RCC 7860 (cell line): ENCODE results near the gene SCIN.

Source experiments
- DNase-seq: peaks from one replicate; pipeline ENCODE4 v3.0.0-alpha.2; 2015; ENCODE audit warnings: low spot score
- FAIRE-seq: peaks from 2 replicates; lab custom pipeline; 2012; peaks lifted over from hg19 to GRCh38; lab: Jason Lieb, UNC

SCIN gene

GRCh38 chr7:12609561-12609960 is 39.0 kb downstream of the SCIN start:
- FAIRE-seq: no peak
- no peak for DNase-seq

DNA sequence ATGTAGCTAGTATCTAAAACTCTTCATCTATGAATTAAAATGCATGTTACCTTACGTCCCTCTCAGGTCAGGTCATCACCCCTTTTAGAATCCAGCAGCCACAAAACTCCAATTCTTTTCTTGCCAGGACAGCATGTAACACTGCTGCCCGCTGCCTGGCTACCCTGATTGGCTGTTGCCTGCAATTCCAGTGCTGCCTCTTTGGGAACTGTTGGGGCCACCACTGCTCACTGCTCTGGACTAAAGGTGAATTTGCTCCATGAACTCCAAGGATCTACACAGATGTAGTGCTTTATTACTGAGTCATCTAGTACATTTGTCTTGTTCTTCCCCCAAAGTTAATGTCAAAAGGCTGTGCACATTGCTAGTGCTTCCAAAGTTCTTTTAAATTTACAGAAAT is 40.4 kb downstream of the SCIN start:
- FAIRE-seq: no peak

DNA sequence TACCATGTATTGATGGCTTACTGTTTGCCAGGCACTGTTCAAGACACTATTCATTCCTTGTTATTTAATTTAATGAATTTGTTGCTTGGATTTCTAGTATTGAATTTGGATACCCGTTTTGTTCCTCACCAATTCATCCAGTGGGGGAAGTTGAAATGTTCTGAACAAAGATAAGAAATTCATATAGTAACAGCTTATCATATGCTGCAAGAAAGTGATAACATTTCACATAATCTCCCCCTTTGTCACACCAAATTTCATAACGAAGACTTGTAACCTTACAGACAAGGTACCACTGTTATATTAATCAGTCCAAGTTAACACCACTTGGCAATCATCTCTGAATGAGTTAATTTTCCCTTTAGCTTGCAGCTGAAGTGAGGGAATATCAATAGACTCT is 42.1 kb downstream of the SCIN start:
- FAIRE-seq: no peak
- no peak for DNase-seq

More for the DNA sequence above, 40.4 kb downstream of the SCIN start:
- no peak for DNase-seq

- FAIRE-seq (no peak), DNase-seq (no peak)
These were observed 49.0 kb downstream of the SCIN start for GRCh38 chr7:12619461-12620069.

DNA sequence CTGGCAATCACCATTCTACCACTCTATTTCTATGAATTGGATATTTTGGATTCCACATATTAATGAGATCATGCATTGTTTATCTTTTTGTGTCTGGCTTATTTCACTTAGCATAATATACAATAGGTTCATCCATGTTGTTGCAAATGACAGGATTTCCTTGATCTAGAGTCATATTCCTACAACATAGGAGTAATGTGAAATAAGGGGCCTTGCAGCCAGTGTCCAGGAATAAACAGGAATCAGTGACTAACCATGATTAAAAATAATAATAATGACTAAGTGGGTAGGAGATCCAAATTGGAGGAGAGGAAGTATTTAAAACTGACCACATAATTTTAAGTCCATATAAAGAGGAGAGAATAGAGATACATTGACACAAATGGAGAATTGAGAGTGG is 49.9 kb downstream of the SCIN start:
- FAIRE-seq (no peak), DNase-seq (no peak)

DNA sequence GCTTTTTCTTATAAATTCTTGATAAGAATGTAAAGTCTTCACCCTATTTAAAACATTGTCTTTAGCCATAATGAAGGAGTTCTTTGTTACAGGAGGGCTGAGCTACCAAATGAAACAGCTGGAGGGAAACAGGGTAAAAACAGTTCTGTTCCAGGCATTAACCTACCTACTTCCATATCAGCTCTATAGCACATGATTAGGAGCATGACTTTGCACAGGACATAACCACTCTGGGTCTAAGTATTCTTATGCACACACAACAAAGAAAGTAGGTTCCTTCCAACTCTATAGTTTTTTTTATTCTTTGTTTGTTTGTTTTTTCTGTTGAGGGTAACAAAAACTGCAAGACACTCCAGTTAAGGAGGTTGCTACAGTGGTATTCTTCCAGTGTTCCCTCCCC is 52.7 kb downstream of the SCIN start:
- DNase-seq (no peak), FAIRE-seq (no peak)

DNA sequence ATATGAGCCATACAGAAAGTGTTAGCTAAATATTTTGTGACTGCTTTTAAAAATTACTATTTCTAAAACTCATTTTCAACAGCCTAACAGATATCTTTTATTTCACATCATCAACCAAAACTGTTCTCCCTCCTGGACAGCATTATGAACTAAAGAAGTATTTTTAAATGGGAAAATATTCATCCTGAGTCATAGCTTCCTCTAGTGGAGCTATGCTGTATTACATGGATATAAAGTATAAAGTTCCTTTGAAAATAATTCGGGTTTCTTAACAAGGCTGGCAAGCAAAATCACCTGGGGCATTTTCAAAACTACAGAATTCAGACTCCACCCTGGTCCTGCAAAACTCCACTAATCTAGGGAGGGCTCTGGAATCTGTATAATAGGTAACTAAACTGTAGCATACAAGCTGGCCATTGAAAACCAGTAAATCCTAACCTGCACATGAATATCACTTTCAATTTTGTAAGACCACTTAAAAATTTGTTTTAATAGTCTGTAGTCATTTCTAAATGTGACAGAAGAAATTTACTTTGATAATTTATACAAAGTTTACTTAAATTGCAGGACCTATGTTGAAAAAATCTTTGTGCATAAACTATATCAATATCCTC is 53.5 kb downstream of the SCIN start:
- DNase-seq (peak; percentile 42), FAIRE-seq (peak; percentile 83)

- no peak for FAIRE-seq
- DNase-seq: no peak
These were observed 55.3 kb downstream of the SCIN start for GRCh38 chr7:12625836-12626235.

- no peak for FAIRE-seq
These were observed 59.4 kb downstream of the SCIN start for GRCh38 chr7:12629816-12630512.

DNA sequence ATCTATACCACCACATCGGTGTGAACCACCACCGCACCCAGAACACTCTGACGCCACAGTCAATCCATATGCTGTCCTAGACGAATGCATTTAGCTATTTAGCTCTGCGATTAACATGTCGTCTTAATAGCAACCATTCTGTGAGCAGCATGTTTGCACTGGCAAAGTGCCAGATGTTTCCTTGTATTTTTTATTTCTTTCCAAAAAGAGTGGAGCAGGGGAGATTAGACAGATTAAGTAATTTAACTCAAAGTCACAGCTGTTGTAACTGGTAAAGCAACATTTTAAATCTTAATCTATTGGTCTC is 59.9 kb downstream of the SCIN start:
- no peak for FAIRE-seq
- DNase-seq: no peak

More at GRCh38 chr7:12629816-12630512, 59.4 kb downstream of the SCIN start:
- no peak for DNase-seq

DNA sequence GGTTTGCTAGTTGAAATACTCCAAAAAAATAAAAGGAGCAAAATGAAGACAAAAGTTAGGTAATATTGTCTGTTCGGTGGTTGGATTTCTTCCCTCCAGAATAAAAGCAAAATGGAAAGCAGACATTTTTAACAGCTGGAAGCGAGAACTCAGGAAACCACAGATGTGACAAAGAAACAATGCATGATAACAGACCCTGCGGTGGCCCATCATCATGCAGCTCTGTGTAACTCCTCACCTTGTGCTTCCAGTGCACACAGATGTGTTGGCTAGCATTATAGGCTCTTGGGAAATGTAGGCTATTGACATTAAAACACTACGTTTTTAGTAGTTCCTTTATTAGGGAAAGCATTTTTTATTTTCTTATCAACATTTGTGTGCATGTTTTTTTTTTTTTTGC is 63.1 kb downstream of the SCIN start:
- DNase-seq (no peak), FAIRE-seq (no peak)

- no peak for FAIRE-seq
- DNase-seq: no peak
These were observed 65.3 kb downstream of the SCIN start for GRCh38 chr7:12635830-12636229.

DNA sequence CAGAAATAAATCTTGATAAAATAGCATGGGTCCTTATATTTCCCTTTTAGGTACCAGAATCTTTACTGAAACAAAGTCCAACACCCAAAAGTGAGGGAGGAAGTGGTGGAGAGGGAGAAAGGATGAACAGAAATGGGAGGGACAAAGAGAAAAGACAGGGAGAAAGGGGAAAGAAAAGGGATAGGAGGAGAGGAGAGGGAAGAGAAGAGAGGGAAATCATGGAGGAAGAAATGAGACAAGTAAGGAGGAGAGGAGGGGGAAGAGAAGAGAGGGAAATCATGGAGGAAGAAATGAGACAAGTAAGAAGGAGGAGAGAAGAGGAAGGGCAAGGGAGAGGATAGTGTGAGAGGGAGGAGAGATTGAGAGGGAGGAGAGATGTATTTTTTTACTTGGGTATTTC is 66.8 kb downstream of the SCIN start:
- FAIRE-seq: no peak
- no peak for DNase-seq

DNA sequence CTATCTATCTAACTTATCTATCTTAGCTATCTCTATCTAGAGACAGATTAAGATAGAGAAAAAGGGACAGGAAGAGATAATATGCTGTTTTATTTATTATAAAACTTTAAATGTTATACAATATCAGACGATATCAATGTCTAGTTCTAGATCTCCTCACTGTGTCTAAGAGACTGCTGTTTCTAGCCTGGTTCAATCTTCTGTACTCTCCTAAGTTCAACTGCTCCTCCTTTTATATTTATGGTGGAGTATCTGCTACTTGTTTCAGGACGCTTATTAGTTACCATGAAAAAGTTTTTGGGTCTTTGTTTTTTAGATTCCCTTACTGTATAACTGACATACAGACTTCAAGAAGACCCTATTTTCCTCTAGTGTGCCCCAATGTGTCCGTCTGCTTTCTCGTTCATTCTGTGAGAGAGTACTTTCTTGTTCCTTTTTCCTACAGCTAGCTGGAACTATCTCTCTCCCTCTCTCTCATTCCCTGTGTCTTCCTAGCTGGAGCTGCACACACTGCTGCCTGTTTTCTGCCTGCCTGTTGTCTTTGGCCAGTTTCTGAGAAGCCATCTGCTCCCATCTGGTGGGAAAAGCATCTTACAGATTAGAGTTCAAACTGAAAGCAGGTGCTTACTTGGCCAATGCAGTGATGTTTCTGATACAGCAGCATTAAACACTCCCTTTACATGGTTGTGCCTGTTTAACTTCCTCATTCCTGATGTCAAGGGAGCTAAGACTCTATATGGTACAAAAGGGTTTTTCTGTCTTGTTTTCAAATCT is 67.5 kb downstream of the SCIN start:
- DNase-seq: no peak

DNA sequence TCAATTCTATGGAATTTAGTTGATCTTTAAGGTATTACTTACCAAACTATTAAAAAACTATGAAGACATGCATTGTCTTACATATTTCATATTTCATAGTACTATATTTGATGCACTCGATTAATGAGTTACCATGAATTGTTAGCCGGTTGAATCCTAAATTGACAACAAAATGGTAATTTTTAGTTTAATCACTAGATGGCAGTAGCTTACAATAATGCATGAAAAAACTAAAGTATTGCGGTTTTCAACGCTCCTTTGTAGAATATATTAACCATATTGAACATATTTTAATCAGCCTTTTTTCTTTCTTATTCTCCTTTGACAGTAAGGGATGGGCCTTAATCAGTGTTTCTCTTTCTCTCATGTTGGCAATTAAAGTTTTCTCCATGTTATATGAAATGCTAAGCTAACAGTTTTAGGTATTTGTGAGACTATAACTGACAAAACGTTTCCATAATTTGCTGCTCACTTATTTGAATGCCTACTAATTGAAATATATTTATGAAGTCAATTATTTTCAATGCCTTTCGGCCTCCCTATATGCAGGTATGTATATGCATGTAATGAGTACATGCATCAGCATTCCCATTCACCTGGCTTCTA is 68.4 kb downstream of the SCIN start:
- FAIRE-seq: peak; percentile 93

More for the DNA sequence above, 67.5 kb downstream of the SCIN start:
- no peak for FAIRE-seq

DNA sequence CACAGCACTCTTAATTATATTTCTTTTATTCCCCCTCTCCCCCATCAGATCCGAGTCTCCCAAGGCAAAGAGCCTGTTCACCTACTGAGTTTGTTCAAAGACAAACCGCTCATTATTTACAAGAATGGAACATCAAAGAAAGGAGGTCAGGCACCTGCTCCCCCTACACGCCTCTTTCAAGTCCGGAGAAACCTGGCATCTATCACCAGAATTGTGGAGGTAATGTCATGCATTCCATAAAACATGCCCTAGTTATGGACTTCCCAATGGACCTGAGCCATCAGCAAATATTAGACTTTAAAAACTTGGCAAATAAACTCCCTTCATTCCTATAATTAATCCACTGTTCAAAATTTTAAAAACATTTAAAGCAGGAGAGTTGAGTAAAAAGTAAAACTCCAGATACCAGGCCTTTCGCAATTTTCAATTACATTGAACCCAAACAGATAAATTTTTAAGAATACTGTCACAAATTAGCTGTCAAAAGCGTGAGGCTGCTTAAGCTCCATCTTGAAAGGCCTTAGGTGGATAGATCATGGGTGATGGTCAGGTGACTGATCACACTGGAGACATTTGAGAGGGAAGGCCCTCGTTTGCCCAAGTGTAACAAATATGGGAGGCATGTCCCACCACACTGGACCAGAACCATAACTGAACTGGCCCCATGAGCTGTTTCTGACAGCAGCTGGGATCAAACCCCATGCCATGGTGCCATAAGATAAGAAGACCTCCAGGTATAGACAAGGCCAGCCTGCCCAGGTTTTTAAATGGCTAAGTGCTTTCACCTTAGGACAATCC is 70.0 kb downstream of the SCIN start:
- FAIRE-seq: no peak

More for the DNA sequence above, 68.4 kb downstream of the SCIN start:
- DNase-seq: peak; percentile 61

DNA sequence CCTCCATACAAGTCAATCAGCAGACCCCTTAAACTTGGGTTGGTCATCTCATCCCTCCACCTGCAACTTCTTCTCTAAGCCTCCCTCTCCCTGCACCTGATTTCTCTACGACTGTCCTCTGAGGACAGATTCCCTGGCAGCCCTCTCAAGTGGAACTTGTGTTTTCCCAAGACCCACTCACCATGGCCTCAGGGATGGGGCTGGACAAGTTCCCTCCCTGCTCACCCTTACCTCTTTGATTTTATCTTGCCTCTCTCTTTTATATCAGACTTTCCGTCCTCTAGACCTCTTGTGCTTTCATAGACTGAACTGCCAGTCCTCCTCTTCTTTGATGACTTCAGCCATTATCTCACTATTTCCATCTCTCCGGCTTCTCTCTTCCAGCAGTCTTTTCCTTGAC is 70.7 kb downstream of the SCIN start:
- FAIRE-seq: no peak
- no peak for DNase-seq

More for the DNA sequence above, 70.0 kb downstream of the SCIN start:
- DNase-seq: no peak

- no peak for FAIRE-seq
- DNase-seq: no peak
These were observed 72.0 kb downstream of the SCIN start for GRCh38 chr7:12642508-12642907.

GRCh38 chr7:12643001-12643643 is 72.6 kb downstream of the SCIN start:
- FAIRE-seq: no peak
- no peak for DNase-seq

DNA sequence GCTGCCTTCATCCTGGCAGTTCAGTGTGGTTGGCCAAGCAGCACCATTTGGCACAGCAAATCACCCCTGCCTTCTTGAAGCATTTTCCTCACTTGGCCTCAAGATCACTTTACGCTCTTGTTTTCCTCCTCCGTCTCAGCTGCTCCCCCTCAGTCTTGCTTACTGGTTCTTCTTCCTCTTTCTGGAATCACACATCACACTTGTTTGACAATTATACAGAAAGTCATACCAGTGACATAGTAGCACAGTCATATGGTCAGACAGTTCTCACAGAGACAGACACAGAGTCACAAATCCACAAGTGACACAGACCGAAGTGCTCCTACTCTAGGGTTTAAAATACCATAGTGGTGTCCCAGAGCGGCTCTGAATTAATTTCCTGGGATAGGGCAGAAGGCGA is 73.1 kb downstream of the SCIN start:
- DNase-seq (no peak), FAIRE-seq (no peak)
